C4-2B (cell line): Measurements from ENCODE around the gene KDM7A.

Experiments
- CTCF ChIP-seq: fragments of 450-650 bp; conservative IDR thresholded peaks from 2 replicates; pipeline ENCODE4 v1.5.1; 2017; ENCODE audit warnings: mild to moderate bottlenecking
- ZFX ChIP-seq: fragments of 450-650 bp; IDR thresholded peaks from 2 replicates; pipeline ENCODE4 v1.6.1; 2017

DNA sequence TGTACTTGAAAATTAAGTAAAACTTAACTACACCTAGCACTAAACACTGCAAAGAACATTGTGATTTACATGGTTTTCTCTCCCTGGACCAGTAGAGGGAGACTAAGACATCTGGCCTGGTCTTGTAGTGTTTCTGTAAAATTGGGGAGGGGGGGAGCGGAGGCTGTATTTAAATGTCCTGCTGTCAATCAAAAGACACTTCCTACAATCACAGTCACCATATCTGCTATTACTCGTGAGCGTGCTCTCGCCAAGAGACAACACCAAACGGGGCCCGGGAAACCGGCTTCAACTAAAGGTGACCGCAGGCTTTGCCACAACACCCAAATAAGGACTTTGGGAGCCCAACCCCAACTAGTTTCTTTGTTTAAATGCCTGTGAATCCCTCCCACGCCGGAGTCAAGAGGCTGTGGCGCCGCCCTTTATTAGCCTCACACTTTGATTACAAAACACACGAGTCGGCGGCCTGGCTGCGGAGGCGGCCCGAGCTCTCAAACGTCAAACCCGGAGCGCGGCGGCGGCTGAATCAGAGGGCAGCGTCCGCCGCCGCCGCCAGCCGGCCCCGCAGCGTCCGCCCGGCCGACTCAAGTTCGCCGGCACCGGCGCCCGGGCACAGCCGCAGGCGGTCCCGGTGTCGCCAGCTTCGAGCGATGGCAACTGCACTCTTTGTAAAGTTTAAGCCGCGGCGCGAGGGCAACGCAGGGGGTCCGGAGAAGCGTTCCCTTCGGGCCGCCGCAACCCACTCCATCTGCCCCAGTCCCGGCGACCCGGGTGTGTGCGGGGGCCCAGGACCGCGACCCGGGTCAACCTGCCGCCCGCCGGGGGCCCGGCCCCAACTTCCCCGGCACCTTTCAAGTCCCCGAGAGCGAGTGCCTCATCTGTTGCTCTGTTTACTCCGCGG, 1.3 kb downstream of the KDM7A start:
- TF ChIP-seq CTCF: peak; percentile 96
- 0 out of 2 replicates have a peak, but pooled peaks have one; percentile 32 for TF ChIP-seq ZFX
